PFSK-1 (cell line): ENCODE results near the gene CCDC27.

Source experiments
- FOXP2 ChIP-seq: optimal IDR thresholded peaks from 2 replicates; pipeline ENCODE3; 2011; ENCODE audit warnings: borderline replicate concordance, control low read depth, inconsistent platforms; ENCODE audit not compliant: insufficient read depth; ENCODE audit errors: extremely low read length, extremely low read depth
- POLR2AphosphoS5 ChIP-seq: IDR thresholded peaks from 2 replicates; pipeline ENCODE4 v1.6.1; 2012; ENCODE audit warnings: low read depth, mild to moderate bottlenecking, control low read depth, low read length, moderate library complexity
- REST ChIP-seq, 2 experiments: IDR thresholded peaks; 2 replicates each; pipeline versions ENCODE4 v1.6.1 to v1.8.0; 2011 to 2012; ENCODE audit warnings: low read depth in 2 of 2, low read length in 2 of 2, control low read depth in 1 of 2, inconsistent platforms in 1 of 2, mild to moderate bottlenecking in 1 of 2, moderate library complexity in 1 of 2; ENCODE audit not compliant: insufficient read depth in 1 of 2
- SIN3A ChIP-seq: IDR thresholded peaks from 2 replicates; pipeline ENCODE4 v1.6.1; 2012; ENCODE audit warnings: mild to moderate bottlenecking, low read length, moderate library complexity, borderline replicate concordance; ENCODE audit not compliant: insufficient read depth
- TAF1 ChIP-seq: IDR thresholded peaks from 2 replicates; pipeline ENCODE4 v1.6.1; 2012; ENCODE audit warnings: low read length, control low read depth, borderline replicate concordance; ENCODE audit not compliant: insufficient read depth

Gene CCDC27

GRCh38 chr1:3785045-3785444, 32.8 kb downstream of the CCDC27 start:
- TF ChIP-seq SIN3A (no peak), REST (IDR thresholded peaks at IDR 0.05; ENCODE audit: insufficient read depth in 1 of 2, low read depth in 2 of 2, low read length in 2 of 2) (no peak), POLR2AphosphoS5 (no peak), FOXP2 (no peak), TAF1 (no peak)

GRCh38 chr1:3785456-3786157, 33.4 kb downstream of the CCDC27 start:
- TF ChIP-seq TAF1 (no peak), REST (IDR thresholded peaks at IDR 0.05; ENCODE audit: insufficient read depth in 1 of 2, low read depth in 2 of 2, low read length in 2 of 2) (no peak), POLR2AphosphoS5 (no peak), FOXP2 (no peak), SIN3A (no peak)

DNA sequence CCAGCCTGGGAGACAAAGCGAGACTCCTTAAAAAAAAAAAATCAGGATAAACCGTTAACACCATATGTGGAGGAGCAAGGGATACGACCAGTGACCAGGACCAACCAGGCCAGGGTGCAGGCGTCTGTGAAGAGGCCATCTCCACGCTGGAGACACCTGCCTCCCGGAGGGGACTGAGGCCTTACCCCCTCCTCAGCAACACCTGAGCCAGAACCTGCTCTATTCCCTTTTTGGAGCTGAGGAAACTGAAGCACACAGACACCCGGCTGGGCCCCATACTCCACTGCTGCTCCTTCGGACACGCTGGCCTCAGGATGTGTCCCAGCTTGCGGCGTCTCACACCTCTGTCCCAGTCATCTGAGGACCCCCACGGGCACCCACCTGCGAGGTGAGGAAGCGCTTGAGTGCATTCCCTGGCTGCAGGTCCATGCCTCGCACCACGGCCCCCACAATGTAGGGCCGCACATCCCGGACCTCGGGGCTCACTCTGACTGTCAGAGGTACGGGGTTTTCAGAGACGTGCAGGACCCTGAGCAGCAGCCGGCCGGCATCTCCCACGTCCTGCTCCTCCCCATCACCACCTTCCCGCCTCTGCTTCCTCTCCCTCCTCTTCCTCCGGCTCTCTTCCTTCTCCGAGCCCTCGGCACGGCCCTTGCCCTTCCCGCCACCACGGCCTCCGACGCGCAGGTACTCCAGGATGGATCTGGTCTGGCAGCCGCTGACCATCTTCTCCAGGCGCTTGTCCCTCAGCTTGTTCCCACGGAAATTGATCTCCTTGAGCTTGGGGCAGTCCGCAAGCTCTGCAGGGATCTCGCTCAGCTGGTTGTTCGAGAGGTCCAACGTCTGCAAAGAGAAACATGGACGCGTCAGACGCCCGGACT, 34.5 kb downstream of the CCDC27 start:
- TF ChIP-seq TAF1 (no peak), POLR2AphosphoS5 (no peak), REST (IDR thresholded peaks at IDR 0.05; ENCODE audit: insufficient read depth in 1 of 2, low read depth in 2 of 2, low read length in 2 of 2) (no peak), FOXP2 (no peak)

- no peak for TF ChIP-seq TAF1
- no peak for TF ChIP-seq SIN3A
Measured at GRCh38 chr1:3787349-3787715, 35.1 kb downstream of the CCDC27 start.

DNA sequence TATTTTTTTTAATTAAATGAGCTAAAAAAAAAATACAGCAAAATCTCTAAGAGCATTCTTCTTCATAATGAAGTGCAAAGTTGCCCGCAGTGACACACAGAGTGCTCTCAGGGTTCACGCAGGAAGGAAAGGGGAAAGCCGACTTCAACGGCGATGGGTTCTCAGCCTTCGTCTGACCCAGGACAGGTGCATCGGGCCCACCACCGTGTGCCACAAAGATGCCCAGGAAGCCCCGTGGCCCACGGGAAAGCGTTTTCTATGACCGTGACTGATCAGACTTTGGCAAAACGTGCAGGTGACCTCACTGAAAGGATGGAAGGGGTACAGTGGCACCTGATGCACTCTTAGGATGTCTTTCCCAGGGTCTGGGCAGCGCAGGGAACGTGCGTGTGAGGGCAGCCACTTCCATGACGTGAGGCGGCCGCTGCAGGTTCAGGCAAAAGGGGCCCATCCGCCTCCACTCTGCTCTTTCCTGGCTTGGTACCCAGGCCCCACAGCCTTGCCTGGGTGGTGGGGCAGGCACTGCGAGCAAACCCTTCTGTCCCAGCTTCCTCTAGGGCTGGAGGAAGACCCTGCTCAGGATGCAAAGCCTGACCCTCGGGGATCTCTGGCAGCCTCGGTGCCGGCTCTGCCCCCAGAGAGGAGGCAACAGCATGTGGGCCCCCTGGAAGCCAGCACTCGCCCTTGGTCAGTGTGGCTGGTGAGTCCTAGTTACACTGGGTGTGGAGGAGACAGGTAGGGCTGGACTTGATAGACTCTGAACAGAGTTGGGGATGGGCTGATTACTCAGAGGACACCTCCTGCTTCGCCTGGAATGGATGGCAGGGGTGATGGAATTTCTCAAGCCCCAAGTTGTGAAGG, 35.7 kb downstream of the CCDC27 start:
- TF ChIP-seq FOXP2: no peak

DNA sequence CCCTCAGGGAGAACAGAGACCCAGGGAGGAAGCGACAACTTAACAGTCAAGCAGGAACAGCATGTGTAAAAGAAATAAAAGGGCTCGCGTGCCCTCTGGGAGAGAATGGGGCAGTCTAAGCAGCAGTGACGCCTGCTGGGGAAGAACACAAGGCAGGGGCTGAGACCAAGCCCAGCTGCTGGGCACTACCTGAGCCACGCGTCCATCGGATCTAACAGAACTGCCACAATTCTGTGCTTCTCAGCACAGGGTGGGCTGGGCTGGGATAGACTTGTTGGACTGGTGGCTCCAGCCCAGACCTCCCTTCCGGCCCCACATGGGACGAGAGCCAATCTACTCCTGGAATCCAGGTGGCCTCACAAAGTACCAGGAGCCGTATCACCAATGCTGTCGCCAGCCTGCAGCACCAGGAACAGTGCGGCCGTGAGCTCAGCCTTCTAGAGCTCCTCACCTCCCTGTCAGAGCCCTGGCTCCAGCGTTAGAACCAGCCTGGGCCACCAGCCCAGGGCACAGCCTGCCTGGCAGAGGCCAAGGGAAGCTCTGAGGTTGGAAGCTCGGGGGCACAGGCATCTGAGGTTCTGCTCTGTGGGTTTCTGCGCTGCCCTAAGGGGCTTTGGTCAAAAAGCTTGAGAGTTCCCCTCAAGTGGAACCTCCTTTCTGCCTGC, 36.6 kb downstream of the CCDC27 start:
- TF ChIP-seq REST (IDR thresholded peaks at IDR 0.05; ENCODE audit: insufficient read depth in 1 of 2, low read depth in 2 of 2, low read length in 2 of 2) (no peak), SIN3A (no peak), TAF1 (no peak), FOXP2 (no peak), POLR2AphosphoS5 (no peak)
